Choroid plexus epithelial cell (primary cell): ENCODE measurements around the gene BAK1.
A peak's percentile ranks its signal among the peaks of the same experiment; 100 is the strongest.
"Not testable (repeated sequence)": the region's sequence is repeated elsewhere in the genome, so short reads cannot be mapped to it uniquely, and the experiment has no call there.

Experiments
- DNase-seq: peaks from one replicate; pipeline ENCODE4 v3.0.0-alpha.2; 2010; ENCODE audit warnings: low read depth
- H3K4me3 ChIP-seq: 2 replicates; pipeline ENCODE4 v1.5.1; 2011; ENCODE audit warnings: low read depth, mild to moderate bottlenecking, control low read depth, low read length, moderate library complexity
- CTCF ChIP-seq: conservative IDR thresholded peaks from 2 replicates; pipeline ENCODE4 v1.5.1; 2011; ENCODE audit warnings: low read depth, mild to moderate bottlenecking, control low read depth, inconsistent platforms, low read length, moderate library complexity

BAK1 gene

GRCh38 chr6:33570806-33571636 lies 9.1 kb downstream of the BAK1 start:
- TF ChIP-seq CTCF, result no peak
- H3K4me3 ChIP-seq, result peak overlapping the region; percentile 61
- DNase-seq, result peak; percentile 71

- no peak overlapping the region for H3K4me3 ChIP-seq
- DNase-seq, result no peak
- TF ChIP-seq CTCF, result no peak
Observed at GRCh38 chr6:33568826-33569570, 11.1 kb downstream of the BAK1 start.

GRCh38 chr6:33567836-33568235 lies 12.2 kb downstream of the BAK1 start:
- no peak overlapping the region for H3K4me3 ChIP-seq
- TF ChIP-seq CTCF, result no peak
- no peak for DNase-seq

- no peak for TF ChIP-seq CTCF
Observed at GRCh38 chr6:33566182-33567084, 13.6 kb downstream of the BAK1 start.

GRCh38 chr6:33558801-33559200 lies 21.3 kb downstream of the BAK1 start:
- no peak overlapping the region for H3K4me3 ChIP-seq
- no peak for DNase-seq
- no peak for TF ChIP-seq CTCF

More at GRCh38 chr6:33566182-33567084, 13.6 kb downstream of the BAK1 start:
- no peak for DNase-seq
- no peak overlapping the region for H3K4me3 ChIP-seq

GRCh38 chr6:33557376-33557775 lies 22.7 kb downstream of the BAK1 start:
- no peak overlapping the region for H3K4me3 ChIP-seq
- no peak for DNase-seq
- TF ChIP-seq CTCF, result no peak

GRCh38 chr6:33552883-33553282 lies 27.2 kb downstream of the BAK1 start:
- not testable (repeated sequence) for DNase-seq, H3K4me3 ChIP-seq
